WI38 (cell line): ENCODE measurements around the gene KRTAP2-3.

Experiments
- H3K4me3 ChIP-seq: 2 replicates; pipeline ENCODE4 v1.5.1; 2011; ENCODE audit warnings: low read depth, mild to moderate bottlenecking, control low read depth, low read length
- CTCF ChIP-seq: IDR thresholded peaks from 2 replicates; pipeline ENCODE4 v1.5.1; 2012; ENCODE audit warnings: low read depth, mild to moderate bottlenecking, control low read depth, low read length

The KRTAP2-3 gene

GRCh38 chr17:41013181-41013580, 46.7 kb downstream of the KRTAP2-3 start:
- H3K4me3 ChIP-seq = no peak overlapping the region
- TF ChIP-seq CTCF = no peak

GRCh38 chr17:41012326-41013120, 47.4 kb downstream of the KRTAP2-3 start:
- no peak overlapping the region for H3K4me3 ChIP-seq
- no peak for TF ChIP-seq CTCF

DNA sequence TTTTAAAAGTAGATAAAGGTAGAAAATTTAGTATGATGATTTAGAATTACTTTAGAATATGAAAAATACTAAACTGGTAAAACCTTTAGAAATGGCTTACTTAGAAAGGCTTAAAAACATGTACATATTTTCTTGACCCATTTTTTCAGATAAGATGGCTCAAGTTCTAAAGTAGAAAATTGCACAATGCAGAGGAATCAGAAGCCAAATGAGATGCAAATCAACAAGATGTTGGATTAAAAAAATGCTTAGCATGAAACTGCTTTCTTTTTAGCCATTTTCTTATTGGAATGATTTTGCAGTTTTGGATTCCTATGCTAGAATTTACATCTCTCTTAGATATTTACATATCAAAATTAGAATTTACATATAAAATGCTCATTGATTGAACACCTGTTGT, 49.5 kb downstream of the KRTAP2-3 start:
- no peak for TF ChIP-seq CTCF

DNA sequence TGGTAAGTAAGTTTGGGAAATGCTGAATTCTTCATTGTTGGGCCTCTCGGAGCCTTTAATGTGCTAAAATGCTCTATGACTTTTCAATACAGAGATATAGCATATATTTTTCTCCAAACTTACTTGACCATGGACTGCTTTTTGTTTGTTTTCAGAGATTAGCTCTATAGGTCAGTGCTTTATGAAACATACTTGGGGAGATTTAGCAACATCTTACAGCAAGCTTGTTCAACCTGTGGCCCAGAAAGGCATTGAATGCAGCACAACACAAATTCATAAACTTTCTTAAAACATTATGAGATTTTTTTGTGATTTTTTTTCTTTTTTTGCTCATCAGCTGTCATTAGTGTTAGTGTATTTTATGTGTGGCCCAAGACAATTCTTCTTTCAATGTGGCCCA, 50.0 kb downstream of the KRTAP2-3 start:
- TF ChIP-seq CTCF = no peak
- H3K4me3 ChIP-seq = no peak overlapping the region

More for the DNA sequence above, 49.5 kb downstream of the KRTAP2-3 start:
- no peak overlapping the region for H3K4me3 ChIP-seq

GRCh38 chr17:41009301-41009760, 50.6 kb downstream of the KRTAP2-3 start:
- TF ChIP-seq CTCF = no peak
- no peak overlapping the region for H3K4me3 ChIP-seq
